ENCODE results near the gene VPS35L.

Gene VPS35L

DNA sequence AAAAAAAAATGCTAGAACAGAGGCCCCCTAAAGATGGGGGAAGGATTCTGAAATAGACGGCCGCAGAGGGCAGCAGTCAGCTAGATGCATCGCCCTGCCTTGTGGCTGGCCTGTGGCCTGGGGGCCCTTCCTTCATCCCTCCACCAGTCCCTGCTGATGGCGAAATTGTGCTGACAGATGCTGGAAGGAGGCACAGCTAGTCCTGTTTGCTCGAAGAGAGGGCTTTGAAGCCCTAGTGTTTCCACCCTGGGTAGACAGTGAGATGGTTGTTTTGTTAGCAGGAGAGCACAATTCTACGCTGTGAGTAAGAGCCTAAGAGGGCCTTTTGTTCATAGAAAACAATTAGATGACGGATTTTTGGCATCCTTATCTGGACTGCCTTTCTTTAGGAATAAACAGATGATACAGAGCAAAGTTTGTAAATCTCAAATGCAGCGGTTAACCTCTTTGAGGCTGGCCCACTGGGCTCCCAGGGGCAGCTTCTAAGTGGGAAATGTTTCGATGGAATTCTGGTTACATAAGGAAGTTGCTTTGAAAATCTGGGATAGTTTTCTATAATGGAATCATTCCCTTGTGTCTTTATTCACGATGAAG is 23.0 kb downstream of the VPS35L start:
- H3K4me1 ChIP-seq (ENCODE audit: control insufficient read depth, low read depth, low read length): no peaks in the 10 kb centered on the region
- H3K27ac ChIP-seq (ENCODE audit: low read length): no peak overlapping the region
- H3K27me3 ChIP-seq (ENCODE audit: control insufficient read depth, insufficient read depth, low read length): no peaks in the 10 kb centered on the region
- H3K4me3 ChIP-seq (ENCODE audit: low read length): no peak overlapping the region
- no peak overlapping the region for H3K9ac ChIP-seq (ENCODE audit: low read length)
- peaks cover 59% of the 10 kb centered on the region for H3K36me3 ChIP-seq (ENCODE audit: control insufficient read depth, low read depth, low read length)
- H3K9me3 ChIP-seq (ENCODE audit: control insufficient read depth, low read depth, low read length): no peaks in the 10 kb centered on the region

DNA sequence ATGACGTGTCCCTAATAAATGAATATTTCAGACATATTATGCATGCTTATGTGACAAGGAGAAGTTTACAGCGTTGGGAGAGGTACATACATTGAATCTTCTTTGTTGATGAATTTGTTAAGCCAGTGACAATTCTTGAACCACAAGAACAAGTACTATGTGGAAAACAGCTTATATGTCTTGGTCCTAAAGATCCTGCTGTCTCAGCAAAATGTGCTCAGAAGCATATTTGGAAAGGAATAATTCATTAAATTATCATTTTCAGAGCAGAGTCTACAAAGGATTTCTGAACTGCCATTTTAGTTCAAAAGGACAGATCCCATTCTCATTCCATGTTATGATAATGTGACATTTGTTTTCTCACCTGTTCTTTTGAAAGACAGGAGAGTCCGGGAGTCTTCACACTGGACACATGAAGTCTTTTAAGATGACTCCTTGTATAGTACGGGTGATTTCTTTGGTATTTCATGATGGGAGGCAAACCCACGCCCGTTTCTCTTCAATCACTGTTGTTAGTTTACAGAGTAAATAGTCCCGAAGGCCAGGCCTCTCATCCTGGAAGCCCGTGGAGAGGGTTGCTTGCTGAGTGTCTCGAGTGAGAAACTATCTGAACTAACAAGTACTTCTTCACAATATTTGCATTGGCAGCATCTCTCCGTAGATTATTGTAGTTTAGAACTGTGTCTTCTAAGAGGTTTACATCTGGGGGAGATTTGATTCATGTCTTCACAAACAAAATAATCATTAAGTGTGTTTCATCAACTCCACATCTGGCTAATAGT is 26.7 kb downstream of the VPS35L start:
- Histone ChIP-seq H3K9me3 (ENCODE audit: control insufficient read depth, low read depth, low read length) (no peaks in the 10 kb centered on the region), H3K27ac (ENCODE audit: low read length) (no peak overlapping the region)

DNA sequence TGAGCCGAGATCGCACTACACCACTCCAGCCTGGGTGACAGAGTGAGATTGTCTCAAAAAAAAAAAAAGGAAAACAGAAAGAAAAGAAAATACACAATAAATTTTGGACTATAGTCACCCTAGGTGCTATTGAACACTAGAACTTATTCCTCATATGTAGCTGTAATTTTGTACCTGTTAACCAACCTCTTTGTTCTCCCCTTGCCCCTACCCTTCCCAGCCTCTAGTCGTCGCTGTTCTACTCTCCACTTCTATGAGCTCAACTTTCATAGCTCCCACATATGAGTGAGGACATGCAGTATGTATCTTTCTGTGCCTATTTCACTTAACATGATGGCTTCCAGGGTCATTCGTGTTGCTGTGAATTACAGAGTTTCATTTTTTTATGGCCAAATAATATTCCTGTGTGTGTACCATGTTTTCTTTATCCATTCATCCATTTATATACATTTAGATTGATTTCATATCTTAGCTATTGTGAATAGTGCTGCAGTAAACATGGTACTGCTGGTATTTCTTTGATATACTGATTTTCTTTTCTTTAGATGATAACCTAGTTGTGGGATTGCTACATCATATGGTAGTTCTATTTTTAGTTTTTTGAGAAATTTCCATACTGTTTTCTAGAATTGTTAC is 28.3 kb downstream of the VPS35L start:
- Histone ChIP-seq H3K36me3 (ENCODE audit: control insufficient read depth, low read depth, low read length) (peaks cover 27% of the 10 kb centered on the region), H3K9me3 (ENCODE audit: control insufficient read depth, low read depth, low read length) (no peaks in the 10 kb centered on the region), H3K27ac (ENCODE audit: low read length) (no peak overlapping the region), H3K4me1 (ENCODE audit: control insufficient read depth, low read depth, low read length) (no peaks in the 10 kb centered on the region), H3K27me3 (ENCODE audit: control insufficient read depth, insufficient read depth, low read length) (no peaks in the 10 kb centered on the region), H3K4me3 (ENCODE audit: low read length) (no peak overlapping the region), H3K9ac (ENCODE audit: low read length) (no peak overlapping the region)

More for the DNA sequence above, 26.7 kb downstream of the VPS35L start:
- Histone ChIP-seq H3K4me1 (ENCODE audit: control insufficient read depth, low read depth, low read length) (no peaks in the 10 kb centered on the region), H3K36me3 (ENCODE audit: control insufficient read depth, low read depth, low read length) (peaks cover 43% of the 10 kb centered on the region), H3K4me3 (ENCODE audit: low read length) (no peak overlapping the region), H3K27me3 (ENCODE audit: control insufficient read depth, insufficient read depth, low read length) (no peaks in the 10 kb centered on the region), H3K9ac (ENCODE audit: low read length) (no peak overlapping the region)

DNA sequence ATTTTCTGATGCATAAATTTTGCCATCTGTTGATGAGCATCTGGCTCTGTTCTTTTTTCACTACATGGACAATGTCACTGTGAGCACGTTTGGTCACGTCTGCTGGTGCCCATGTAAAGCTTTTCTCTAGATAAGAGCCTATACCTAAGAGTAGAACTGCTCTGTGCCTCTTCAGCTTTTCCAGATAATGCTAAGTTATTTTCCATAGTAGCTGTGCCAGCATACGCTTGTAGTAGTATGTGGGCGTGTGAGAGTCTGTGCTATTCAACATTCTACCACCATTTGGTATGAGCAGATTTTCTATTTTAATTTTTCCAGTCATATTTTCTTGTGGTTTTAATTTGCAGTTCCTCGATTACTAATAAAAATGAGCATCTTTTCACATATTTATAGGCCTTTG is 33.2 kb downstream of the VPS35L start:
- H3K27ac ChIP-seq (ENCODE audit: low read length): no peak overlapping the region
- no peaks in the 10 kb centered on the region for H3K27me3 ChIP-seq (ENCODE audit: control insufficient read depth, insufficient read depth, low read length)
- H3K36me3 ChIP-seq (ENCODE audit: control insufficient read depth, low read depth, low read length): peaks cover 4% of the 10 kb centered on the region
- H3K4me3 ChIP-seq (ENCODE audit: low read length): no peak overlapping the region
- H3K4me1 ChIP-seq (ENCODE audit: control insufficient read depth, low read depth, low read length): no peaks in the 10 kb centered on the region
- H3K9ac ChIP-seq (ENCODE audit: low read length): no peak overlapping the region
- H3K9me3 ChIP-seq (ENCODE audit: control insufficient read depth, low read depth, low read length): no peaks in the 10 kb centered on the region

DNA sequence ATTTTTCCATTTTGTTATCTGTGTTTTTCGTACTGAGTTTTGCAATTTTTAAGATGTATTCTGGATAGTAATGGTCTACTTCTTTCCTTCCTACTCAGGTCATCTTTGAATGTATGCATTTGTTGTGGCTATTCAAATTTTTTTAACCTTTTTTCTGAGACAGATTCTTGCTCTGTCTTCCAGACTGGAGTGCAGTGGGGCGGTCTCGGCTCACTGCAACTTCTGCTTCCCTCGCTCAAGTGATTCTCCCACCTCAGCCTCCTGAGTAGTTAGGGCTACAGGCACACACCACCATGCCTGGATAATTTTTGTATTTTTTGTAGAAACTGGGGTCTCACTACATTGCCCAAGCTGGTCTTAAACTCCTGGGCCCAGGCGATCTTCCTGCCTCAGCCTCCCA is 33.6 kb downstream of the VPS35L start:
- Histone ChIP-seq H3K36me3 (ENCODE audit: control insufficient read depth, low read depth, low read length) (peaks cover 4% of the 10 kb centered on the region), H3K4me3 (ENCODE audit: low read length) (no peak overlapping the region), H3K9me3 (ENCODE audit: control insufficient read depth, low read depth, low read length) (no peaks in the 10 kb centered on the region), H3K27ac (ENCODE audit: low read length) (no peak overlapping the region), H3K27me3 (ENCODE audit: control insufficient read depth, insufficient read depth, low read length) (no peaks in the 10 kb centered on the region), H3K4me1 (ENCODE audit: control insufficient read depth, low read depth, low read length) (no peaks in the 10 kb centered on the region), H3K9ac (ENCODE audit: low read length) (no peak overlapping the region)

DNA sequence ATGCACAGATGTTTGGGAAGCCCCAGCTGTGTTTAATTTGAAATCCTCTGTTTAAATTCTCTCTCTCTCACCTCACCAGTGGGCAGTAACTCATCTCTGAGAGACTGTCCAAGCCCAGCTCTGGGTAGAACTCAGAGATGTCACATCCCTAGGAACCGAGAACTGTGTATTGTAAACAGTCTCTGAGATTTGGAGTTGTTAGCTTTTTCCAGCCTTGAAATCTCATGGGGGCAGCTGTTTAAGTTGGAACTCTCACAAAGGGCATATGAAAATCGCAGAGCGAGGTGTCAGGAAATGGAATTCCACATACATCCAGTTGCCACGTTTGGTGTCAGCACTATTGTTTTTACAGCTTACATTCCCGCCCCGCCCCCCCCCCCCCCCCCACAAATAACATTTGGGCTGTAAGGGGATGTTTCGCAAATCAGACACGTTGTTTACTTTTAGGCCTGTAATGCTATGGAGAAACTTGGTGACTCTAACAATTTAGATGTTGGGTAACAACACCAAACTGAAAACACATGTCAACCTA is 34.3 kb downstream of the VPS35L start:
- no peaks in the 10 kb centered on the region for H3K4me1 ChIP-seq (ENCODE audit: control insufficient read depth, low read depth, low read length)
- no peak overlapping the region for H3K4me3 ChIP-seq (ENCODE audit: low read length)
- H3K9ac ChIP-seq (ENCODE audit: low read length): no peak overlapping the region
- no peak overlapping the region for H3K27ac ChIP-seq (ENCODE audit: low read length)
- H3K27me3 ChIP-seq (ENCODE audit: control insufficient read depth, insufficient read depth, low read length): no peaks in the 10 kb centered on the region
- H3K36me3 ChIP-seq (ENCODE audit: control insufficient read depth, low read depth, low read length): peaks cover 4% of the 10 kb centered on the region
- no peaks in the 10 kb centered on the region for H3K9me3 ChIP-seq (ENCODE audit: control insufficient read depth, low read depth, low read length)

DNA sequence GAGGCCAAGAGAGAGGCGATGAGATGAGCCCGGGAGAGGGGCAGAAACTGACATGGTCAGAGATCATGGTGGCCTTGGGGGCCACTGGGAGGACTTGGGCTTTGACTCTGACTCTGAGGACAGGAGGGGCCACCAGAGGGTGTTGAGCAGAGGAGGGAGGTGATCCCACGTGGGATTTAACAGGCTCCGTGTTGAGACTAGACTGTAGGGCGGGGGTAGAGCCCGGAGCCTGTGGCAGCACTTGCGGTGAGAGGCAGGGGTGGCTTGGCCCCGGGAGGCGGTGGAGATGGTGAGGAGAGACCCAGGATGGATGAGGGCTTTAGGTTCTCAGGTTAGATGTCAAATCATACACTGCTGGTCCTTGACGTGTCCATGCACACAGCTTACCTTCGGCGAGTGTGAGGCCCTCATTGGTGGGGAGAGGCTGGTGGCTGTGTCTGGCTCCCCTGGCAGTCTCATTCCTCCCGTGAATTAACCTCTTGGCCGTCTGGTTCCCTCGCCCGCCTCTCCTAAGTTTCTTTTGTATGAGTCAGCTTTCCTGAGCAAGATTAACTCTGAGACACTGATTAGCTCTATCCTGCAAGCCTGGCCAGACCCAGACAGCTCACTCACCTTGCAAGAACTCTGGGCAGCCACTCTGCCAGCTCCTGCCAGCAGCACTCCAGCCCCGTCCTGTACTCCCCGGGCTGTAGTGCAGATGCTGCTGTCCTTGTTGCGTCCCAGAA is 39.7 kb downstream of the VPS35L start:
- H3K4me3 ChIP-seq (ENCODE audit: low read length): no peak overlapping the region
- peaks cover 4% of the 10 kb centered on the region for H3K36me3 ChIP-seq (ENCODE audit: control insufficient read depth, low read depth, low read length)
- no peaks in the 10 kb centered on the region for H3K9me3 ChIP-seq (ENCODE audit: control insufficient read depth, low read depth, low read length)
- H3K9ac ChIP-seq (ENCODE audit: low read length): no peak overlapping the region
- H3K27ac ChIP-seq (ENCODE audit: low read length): no peak overlapping the region
- peaks cover 7% of the 10 kb centered on the region for H3K4me1 ChIP-seq (ENCODE audit: control insufficient read depth, low read depth, low read length)
- H3K27me3 ChIP-seq (ENCODE audit: control insufficient read depth, insufficient read depth, low read length): no peaks in the 10 kb centered on the region

DNA sequence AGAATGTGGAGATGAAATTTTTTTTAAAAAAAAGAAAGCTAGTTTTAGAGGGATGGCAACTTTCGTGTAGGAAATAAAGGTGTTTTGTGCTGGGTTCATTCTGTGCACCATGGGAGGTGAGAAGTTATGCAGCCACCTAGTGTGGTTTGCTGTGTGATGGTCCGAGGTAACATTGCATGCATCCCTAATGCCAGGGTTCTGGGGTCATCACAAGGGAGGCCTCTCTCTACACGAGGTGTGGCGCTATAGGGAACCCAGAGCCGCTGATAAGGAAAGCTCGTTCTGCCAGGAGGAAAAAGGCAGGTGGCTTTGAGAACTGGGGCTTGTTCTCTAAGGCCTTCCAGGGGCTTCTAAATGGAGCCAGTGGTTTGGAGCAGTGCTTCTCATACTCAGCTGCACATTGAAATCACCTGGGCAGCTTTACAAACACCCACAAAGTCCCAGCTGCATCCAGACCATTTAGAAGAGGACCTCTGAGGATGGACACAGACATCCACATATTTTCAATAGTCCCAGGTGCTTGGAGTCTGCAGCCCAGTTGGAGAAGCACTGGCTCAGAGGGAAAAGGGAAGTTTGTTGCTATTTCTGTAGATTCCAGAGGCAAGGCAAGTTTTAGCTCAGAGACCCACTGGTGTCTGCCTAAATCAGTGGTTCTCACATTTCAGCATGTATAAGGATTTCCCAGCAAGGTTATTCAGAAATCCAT is 43.5 kb downstream of the VPS35L start:
- no peaks in the 10 kb centered on the region for H3K9me3 ChIP-seq (ENCODE audit: control insufficient read depth, low read depth, low read length)
- H3K4me3 ChIP-seq (ENCODE audit: low read length): no peak overlapping the region
- H3K27ac ChIP-seq (ENCODE audit: low read length): no peak overlapping the region
- peaks cover 2% of the 10 kb centered on the region for H3K36me3 ChIP-seq (ENCODE audit: control insufficient read depth, low read depth, low read length)
- H3K9ac ChIP-seq (ENCODE audit: low read length): no peak overlapping the region
- H3K27me3 ChIP-seq (ENCODE audit: control insufficient read depth, insufficient read depth, low read length): no peaks in the 10 kb centered on the region
- peaks cover 7% of the 10 kb centered on the region for H3K4me1 ChIP-seq (ENCODE audit: control insufficient read depth, low read depth, low read length)

DNA sequence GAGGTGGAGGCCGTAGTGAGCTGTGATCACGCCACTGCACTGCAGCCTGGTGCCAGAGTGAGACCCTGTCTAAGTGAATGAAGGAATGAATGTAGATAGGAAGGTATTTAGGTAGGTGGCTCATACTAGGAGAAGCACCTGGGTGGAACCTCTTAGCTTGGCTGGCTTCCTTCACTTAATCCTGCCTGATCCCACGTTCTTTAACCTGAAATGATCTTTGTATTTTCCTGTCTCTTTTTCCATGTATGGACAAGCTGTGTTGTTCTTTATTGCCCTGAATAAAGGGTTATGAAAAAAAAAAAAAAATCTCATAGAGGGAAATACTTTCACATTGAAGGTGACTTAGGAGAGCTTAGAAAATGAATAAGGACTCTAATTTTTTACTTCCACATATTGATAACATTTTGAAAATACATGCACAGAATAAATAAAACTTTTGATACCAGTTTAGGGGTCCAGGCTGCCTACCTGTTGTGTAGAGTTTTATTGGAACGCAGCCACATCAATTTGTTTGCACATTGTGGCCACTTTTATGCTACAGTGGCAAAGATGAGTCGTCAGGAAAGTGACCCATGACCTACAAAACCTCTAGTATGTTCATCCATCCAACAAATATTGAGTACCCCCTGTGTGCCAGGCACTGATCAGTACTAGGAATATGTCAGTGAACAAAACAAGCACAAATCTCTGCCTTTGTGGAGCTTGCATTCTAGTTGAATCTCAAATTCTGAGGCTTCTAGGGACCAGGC is 44.6 kb downstream of the VPS35L start:
- Histone ChIP-seq H3K9me3 (ENCODE audit: control insufficient read depth, low read depth, low read length) (no peaks in the 10 kb centered on the region), H3K27me3 (ENCODE audit: control insufficient read depth, insufficient read depth, low read length) (no peaks in the 10 kb centered on the region), H3K36me3 (ENCODE audit: control insufficient read depth, low read depth, low read length) (peaks cover 7% of the 10 kb centered on the region), H3K27ac (ENCODE audit: low read length) (no peak overlapping the region), H3K4me1 (ENCODE audit: control insufficient read depth, low read depth, low read length) (peaks cover 7% of the 10 kb centered on the region), H3K9ac (ENCODE audit: low read length) (no peak overlapping the region), H3K4me3 (ENCODE audit: low read length) (no peak overlapping the region)

DNA sequence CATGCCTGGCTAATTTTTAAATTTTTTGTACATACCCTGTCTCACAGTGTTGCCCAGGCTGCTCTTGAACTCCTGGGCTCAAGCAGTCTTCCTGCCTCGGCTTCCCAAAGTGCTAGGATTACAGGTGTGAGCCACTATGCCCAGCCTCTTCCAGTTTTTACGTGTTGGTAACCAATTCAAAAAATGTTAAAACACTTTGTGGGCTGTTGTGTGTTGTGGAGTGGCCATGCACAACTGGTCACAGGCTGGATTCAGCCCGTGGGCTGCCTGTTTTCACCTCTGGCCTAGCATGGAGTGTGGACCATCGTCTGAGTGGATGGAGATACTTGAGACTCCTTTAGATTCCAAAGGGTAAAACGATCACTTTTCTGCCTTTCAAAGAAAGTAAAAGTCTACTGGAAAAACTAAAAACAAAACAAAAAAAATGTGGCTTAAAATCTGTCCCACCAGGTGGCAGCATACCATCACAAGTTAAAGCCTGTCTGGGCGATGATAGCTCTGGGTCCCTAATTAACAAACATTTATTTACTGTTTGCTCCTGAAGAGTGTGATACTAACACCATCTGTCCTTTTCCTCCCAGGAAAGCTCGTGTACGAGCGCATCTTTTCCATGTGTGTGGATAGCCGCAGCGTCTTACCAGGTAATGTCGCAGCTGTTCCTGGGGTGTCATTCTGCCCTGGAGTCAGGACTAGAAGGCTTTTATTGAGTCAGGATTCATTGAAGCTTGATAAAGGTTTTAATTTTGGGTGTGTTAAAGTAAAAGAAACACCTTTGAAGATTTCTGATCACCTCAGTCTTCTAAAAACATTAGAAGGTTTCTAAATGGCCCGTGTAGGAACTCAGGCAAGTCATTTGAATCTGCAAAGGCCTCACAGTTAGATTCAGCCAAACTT is 45.8 kb downstream of the VPS35L start:
- no peak overlapping the region for H3K9ac ChIP-seq (ENCODE audit: low read length)
- H3K36me3 ChIP-seq (ENCODE audit: control insufficient read depth, low read depth, low read length): peaks cover 7% of the 10 kb centered on the region
- no peak overlapping the region for H3K27ac ChIP-seq (ENCODE audit: low read length)
- no peaks in the 10 kb centered on the region for H3K27me3 ChIP-seq (ENCODE audit: control insufficient read depth, insufficient read depth, low read length)
- no peak overlapping the region for H3K4me3 ChIP-seq (ENCODE audit: low read length)
- H3K4me1 ChIP-seq (ENCODE audit: control insufficient read depth, low read depth, low read length): peaks cover 7% of the 10 kb centered on the region
- no peaks in the 10 kb centered on the region for H3K9me3 ChIP-seq (ENCODE audit: control insufficient read depth, low read depth, low read length)
